Fibroblast of the conjunctiva (primary cell): ENCODE data around the gene RNFT1.
"Not testable (repeated sequence)": the region's sequence is repeated elsewhere in the genome, so short reads cannot be mapped to it uniquely, and the experiment has no call there.

Experiments
- DNase-seq: peaks from one replicate; pipeline ENCODE4 v3.0.0-alpha.2; 2010; ENCODE audit warnings: low read depth

The RNFT1 gene

DNA sequence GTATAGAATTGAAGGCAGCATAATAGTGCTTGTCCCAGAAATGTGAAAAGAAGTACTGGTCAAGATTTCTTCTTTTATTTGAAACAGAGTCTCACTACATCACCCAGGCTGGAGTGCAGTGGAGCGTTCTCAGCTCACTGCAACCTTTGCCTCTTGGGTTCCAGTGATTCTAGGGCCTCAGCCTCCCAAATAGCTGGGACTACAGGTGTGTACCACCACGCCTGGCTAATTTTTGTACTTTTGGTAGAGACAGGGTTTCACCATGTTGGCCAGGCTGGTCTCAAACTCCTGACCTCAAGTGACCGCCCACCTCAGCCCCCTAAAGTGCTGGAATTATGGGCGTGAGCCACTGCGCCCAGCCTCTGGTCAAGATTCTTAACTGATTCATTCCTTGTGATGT is 43.9 kb downstream of the RNFT1 start:
- DNase-seq = not testable (repeated sequence)

DNA sequence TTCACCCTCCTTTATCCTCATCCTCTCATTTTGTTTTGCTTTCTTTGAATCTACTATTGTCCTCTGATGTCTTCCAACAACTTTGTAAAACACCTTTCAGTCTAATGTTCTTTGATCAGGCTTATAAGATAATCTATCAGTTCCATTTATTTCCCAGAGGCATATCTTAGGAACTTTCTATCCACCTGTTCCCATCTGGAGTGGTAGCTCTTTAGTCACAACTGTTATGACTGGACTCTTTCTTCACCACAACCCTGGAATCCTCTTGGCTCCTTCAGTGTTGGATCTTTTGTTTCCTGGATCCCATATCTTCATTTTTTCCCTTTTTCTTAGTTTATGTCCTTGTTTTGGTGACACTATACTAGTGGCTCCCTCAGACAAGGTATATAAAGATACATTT is 48.1 kb downstream of the RNFT1 start:
- no peak for DNase-seq

DNA sequence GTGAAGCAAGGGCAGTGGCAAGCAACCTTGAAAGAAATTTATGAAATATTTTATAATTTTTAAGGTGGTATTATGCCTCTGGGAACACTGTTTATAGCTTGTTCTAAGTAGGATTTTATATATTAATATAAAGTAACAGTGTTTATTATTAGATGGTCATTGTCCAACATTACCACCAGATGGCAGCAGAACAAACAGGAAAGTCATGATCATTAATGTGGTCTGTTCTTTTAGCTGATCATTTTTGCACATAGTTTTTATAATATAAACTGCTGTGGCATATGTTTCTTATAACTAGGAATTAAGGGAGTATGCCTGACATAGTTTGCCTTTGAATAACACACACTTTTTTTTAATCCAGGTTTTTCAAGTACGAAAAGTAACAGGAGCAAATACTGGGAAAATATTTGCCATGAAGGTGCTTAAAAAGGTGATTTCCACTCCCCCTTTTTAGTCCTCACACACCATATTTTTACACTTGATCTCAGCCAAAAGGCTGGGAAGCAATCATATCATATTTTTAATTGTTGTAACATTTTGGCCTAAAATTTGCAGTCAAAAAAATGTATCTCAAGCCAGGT is 50.2 kb downstream of the RNFT1 start:
- DNase-seq = peak; percentile 56

DNA sequence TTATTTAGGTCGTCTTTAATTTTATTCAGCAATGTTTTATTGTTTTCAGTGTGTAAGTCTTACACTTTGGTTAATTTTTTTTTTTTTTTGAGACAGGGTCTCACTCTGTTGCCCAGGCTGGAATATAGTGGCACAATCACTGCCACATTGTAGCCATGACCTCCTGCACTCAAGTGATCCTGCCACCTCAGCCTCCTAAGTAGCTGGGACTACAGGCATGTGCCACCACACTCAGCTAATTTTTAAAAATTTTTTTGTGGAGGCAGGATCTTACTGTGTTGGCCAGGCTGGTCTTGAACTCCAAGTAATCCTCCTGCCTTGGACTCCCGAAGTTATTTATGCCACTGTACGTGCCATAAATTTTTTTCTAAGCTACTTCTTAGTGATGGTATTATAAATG is 57.1 kb downstream of the RNFT1 start:
- DNase-seq = no peak

DNA sequence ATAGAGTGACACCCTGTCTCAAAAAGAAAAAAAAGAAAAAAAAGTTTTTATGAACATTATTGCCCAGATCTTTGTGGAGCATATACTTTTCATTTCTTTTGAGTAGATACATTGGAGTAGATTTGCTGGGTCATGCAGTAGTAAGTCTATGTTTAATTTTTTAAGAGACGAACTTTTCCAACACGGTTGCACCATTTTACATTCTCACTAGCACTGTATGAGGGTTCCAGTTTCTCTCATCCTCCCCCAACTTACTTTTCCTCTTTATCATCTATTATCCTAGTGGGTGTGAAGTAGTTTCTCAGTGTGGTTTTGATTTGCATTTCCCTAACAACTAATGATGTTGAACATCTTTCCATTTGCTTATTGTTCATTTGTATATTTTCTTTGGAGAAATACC is 61.1 kb downstream of the RNFT1 start:
- DNase-seq = no peak
